Osteoblast (primary cell): ENCODE data around the gene SLIT3. TPM values are rescaled to one million over a fixed set of nuclear protein-coding genes. Genes with fewer than 3 reads are reported as not detected.

Source experiments
- DNase-seq: peaks from one replicate; pipeline ENCODE4 v3.0.0; 2011; ENCODE audit warnings: low spot score, mixed read lengths; ENCODE audit not compliant: insufficient read length; ENCODE audit errors: missing footprints
- H2AFZ ChIP-seq: 2 replicates; pipeline ENCODE4 v1.6.0; 2011; ENCODE audit warnings: mild to moderate bottlenecking, low read length
- H3K27ac ChIP-seq: 2 replicates; pipeline ENCODE4 v1.5.1; 2011; ENCODE audit warnings: mild to moderate bottlenecking, low read depth, low read length, moderate library complexity
- H3K27me3 ChIP-seq: 2 replicates; pipeline ENCODE4 v1.6.0; 2012; ENCODE audit warnings: mild to moderate bottlenecking, control low read depth, inconsistent platforms, low read length, moderate library complexity; ENCODE audit not compliant: insufficient read depth
- H3K36me3 ChIP-seq: 2 replicates; pipeline ENCODE4 v1.5.1; 2011; ENCODE audit warnings: mild to moderate bottlenecking, low read length, control low read depth, moderate library complexity; ENCODE audit not compliant: insufficient read depth
- H3K4me1 ChIP-seq: 2 replicates; pipeline ENCODE4 v1.5.1; 2011; ENCODE audit warnings: mild to moderate bottlenecking, low read length, control low read depth, moderate library complexity; ENCODE audit not compliant: insufficient read depth
- H3K4me2 ChIP-seq: 2 replicates; pipeline ENCODE4 v1.6.0; 2011; ENCODE audit warnings: mild to moderate bottlenecking, low read length; ENCODE audit not compliant: insufficient read depth
- H3K4me3 ChIP-seq: fragments of 200-600 bp; sonication (generic); 3 replicates; pipeline ENCODE4 v1.5.1; 2012; ENCODE audit warnings: mild to moderate bottlenecking, low read length, inconsistent platforms; ENCODE audit not compliant: insufficient read depth
- H3K79me2 ChIP-seq: 2 replicates; pipeline ENCODE4 v1.6.0; 2012; ENCODE audit warnings: mild to moderate bottlenecking, low read length, control low read depth, inconsistent platforms; ENCODE audit not compliant: insufficient read depth
- H3K9me3 ChIP-seq: 2 replicates; pipeline ENCODE4 v1.5.1; 2011; ENCODE audit warnings: low read depth, low read length, control low read depth
- H4K20me1 ChIP-seq: 2 replicates; pipeline ENCODE4 v1.6.0; 2012; ENCODE audit warnings: mild to moderate bottlenecking, low read length, control low read depth; ENCODE audit not compliant: insufficient read depth
- CTCF ChIP-seq: IDR thresholded peaks from 2 replicates; pipeline ENCODE4 v1.5.1; 2011; ENCODE audit warnings: mild to moderate bottlenecking, low read depth, low read length, moderate library complexity; ENCODE audit errors: extremely low read depth
- total RNA-seq: library from RNA; depleted of rRNA; stranded (reverse); fragments of >200 nt; gene quantifications from 2 replicates; pipeline ENCODE4 v1.2.3, GENCODE V29; 2012

The SLIT3 gene
- total RNA-seq, 1 donor: 37.6 TPM

- Histone ChIP-seq H3K79me2 (no peaks in the 10 kb centered on the region), H3K4me2 (no peak overlapping the region), H3K4me1 (peaks cover 10% of the 10 kb centered on the region), H3K36me3 (no peaks in the 10 kb centered on the region), H4K20me1 (no peaks in the 10 kb centered on the region), H3K9me3 (no peaks in the 10 kb centered on the region), H3K27ac (no peak overlapping the region), H2AFZ (no peak overlapping the region), H3K4me3 (no peak overlapping the region), H3K27me3 (no peaks in the 10 kb centered on the region)
- TF ChIP-seq CTCF: no peak
- DNase-seq: no peak
These were observed 75.0 kb downstream of the SLIT3 start for GRCh38 chr5:169225830-169226356.

- DNase-seq: no peak
- Histone ChIP-seq H3K4me2 (no peak overlapping the region), H3K4me1 (peaks cover 13% of the 10 kb centered on the region)
These were observed 77.4 kb downstream of the SLIT3 start for GRCh38 chr5:169223595-169223953.

GRCh38 chr5:169222934-169223594, 77.9 kb downstream of the SLIT3 start:
- TF ChIP-seq CTCF: no peak
- Histone ChIP-seq H2AFZ (no peak overlapping the region), H3K4me2 (no peak overlapping the region), H4K20me1 (peaks cover 3% of the 10 kb centered on the region), H3K27ac (no peak overlapping the region), H3K79me2 (no peaks in the 10 kb centered on the region), H3K4me3 (no peak overlapping the region), H3K9me3 (no peaks in the 10 kb centered on the region), H3K4me1 (peaks cover 13% of the 10 kb centered on the region), H3K36me3 (no peaks in the 10 kb centered on the region), H3K27me3 (peaks cover 3% of the 10 kb centered on the region)
- DNase-seq: no peak

More at GRCh38 chr5:169223595-169223953, 77.4 kb downstream of the SLIT3 start:
- Histone ChIP-seq H3K4me3 (no peak overlapping the region), H3K36me3 (no peaks in the 10 kb centered on the region), H3K27ac (no peak overlapping the region), H3K79me2 (no peaks in the 10 kb centered on the region), H4K20me1 (peaks cover under 1% of the 10 kb centered on the region), H2AFZ (no peak overlapping the region), H3K9me3 (no peaks in the 10 kb centered on the region), H3K27me3 (peaks cover 2% of the 10 kb centered on the region)
- TF ChIP-seq CTCF: no peak

- H2AFZ ChIP-seq: no peak overlapping the region
- no peak overlapping the region for H3K4me2 ChIP-seq
- no peak for DNase-seq
- peaks cover 13% of the 10 kb centered on the region for H3K4me1 ChIP-seq
- H4K20me1 ChIP-seq: peaks cover 3% of the 10 kb centered on the region
- no peak for TF ChIP-seq CTCF
- no peaks in the 10 kb centered on the region for H3K36me3 ChIP-seq
- H3K27ac ChIP-seq: no peak overlapping the region
- H3K27me3 ChIP-seq: peaks cover 3% of the 10 kb centered on the region
- H3K79me2 ChIP-seq: no peaks in the 10 kb centered on the region
- H3K4me3 ChIP-seq: no peak overlapping the region
- no peaks in the 10 kb centered on the region for H3K9me3 ChIP-seq
These were observed 79.4 kb downstream of the SLIT3 start for GRCh38 chr5:169221519-169221918.
